GM19463 (cell line): ENCODE results near the gene BRK1.
"Not testable (repeated sequence)": the region's sequence is repeated elsewhere in the genome, so short reads cannot be mapped to it uniquely, and the experiment has no call there.

Source experiments
- ATAC-seq: cut with Tn5 transposase; IDR thresholded peaks from one replicate; pipeline ENCODE4 v1.9.1; 2021; ENCODE audit warnings: mild to moderate bottlenecking, moderate library complexity; ENCODE audit not compliant: unreplicated experiment

BRK1 gene

GRCh38 chr3:10142707-10143560 is 27.5 kb downstream of the BRK1 start:
- ATAC-seq: no peak

GRCh38 chr3:10145685-10146084 is 30.2 kb downstream of the BRK1 start:
- ATAC-seq: no peak

GRCh38 chr3:10149226-10149625 is 33.8 kb downstream of the BRK1 start:
- ATAC-seq: no peak

GRCh38 chr3:10150987-10151386 is 35.5 kb downstream of the BRK1 start:
- ATAC-seq: no peak

- no peak for ATAC-seq
Observed at GRCh38 chr3:10154335-10155122, 39.1 kb downstream of the BRK1 start.

GRCh38 chr3:10155123-10155472 is 39.6 kb downstream of the BRK1 start:
- no peak for ATAC-seq

- ATAC-seq: no peak
Observed at GRCh38 chr3:10155658-10156057, 40.2 kb downstream of the BRK1 start.

GRCh38 chr3:10157031-10157430 is 41.6 kb downstream of the BRK1 start:
- no peak for ATAC-seq

GRCh38 chr3:10158555-10158954 is 43.1 kb downstream of the BRK1 start:
- not testable (repeated sequence) for ATAC-seq

GRCh38 chr3:10160346-10160745 is 44.9 kb downstream of the BRK1 start:
- ATAC-seq: no peak

GRCh38 chr3:10160925-10161324 is 45.5 kb downstream of the BRK1 start:
- ATAC-seq: no peak

- ATAC-seq: no peak
Observed at GRCh38 chr3:10162185-10162584, 46.7 kb downstream of the BRK1 start.

GRCh38 chr3:10164201-10164545 is 48.7 kb downstream of the BRK1 start:
- not testable (repeated sequence) for ATAC-seq

- ATAC-seq: peak; percentile 82
Observed at GRCh38 chr3:10164546-10165393, 49.3 kb downstream of the BRK1 start, which contains the start of gene IRAK2. TSS of gene IRAK2 (plus strand) at chr3:10164919. CDS start at chr3:10164955, 36 bp downstream.

GRCh38 chr3:10166213-10166604 is 50.7 kb downstream of the BRK1 start:
- no peak for ATAC-seq

- ATAC-seq: no peak
Observed at GRCh38 chr3:10169000-10169496, 53.6 kb downstream of the BRK1 start.

- no peak for ATAC-seq
Observed at GRCh38 chr3:10170915-10171478, 55.5 kb downstream of the BRK1 start.

- no peak for ATAC-seq
Observed at GRCh38 chr3:10173095-10173925, 57.8 kb downstream of the BRK1 start.

- peak; percentile 58 for ATAC-seq
Observed at GRCh38 chr3:10173926-10174435, 58.5 kb downstream of the BRK1 start.

GRCh38 chr3:10175334-10175733 is 59.9 kb downstream of the BRK1 start:
- ATAC-seq: not testable (repeated sequence)
